Testis (tissue), 2 donors: ENCODE results near the gene IL26.
"Not testable (repeated sequence)": the region's sequence is repeated elsewhere in the genome, so short reads cannot be mapped to it uniquely, and the experiment has no call there.

Experiments
- CTCF ChIP-seq, 3 experiments: fragments of 450-650 bp in 2 of 3; fragments of 200-600 bp in 1 of 3; sonication (generic) in 1 of 3; IDR thresholded peaks; one replicate each; pipeline ENCODE4 v1.5.1; 2016 to 2019; ENCODE audit warnings: antibody characterized with exemption in 3 of 3, mild to moderate bottlenecking in 2 of 3, moderate library complexity in 1 of 3
- POLR2A ChIP-seq: fragments of 450-650 bp; IDR thresholded peaks from one replicate; pipeline ENCODE4 v1.6.1; 2017; ENCODE audit warnings: antibody characterized with exemption, mild to moderate bottlenecking, moderate library complexity

- TF ChIP-seq CTCF (IDR thresholded peaks at IDR 0.05); POLR2A: not testable (repeated sequence)
Observed at GRCh38 chr12:68209048-68209728, 16.4 kb downstream of the IL26 start.
